HepG2 (cell line): ENCODE measurements around the gene SEC14L5. TPM values are rescaled to one million over a fixed set of nuclear protein-coding genes. Genes with fewer than 3 reads are reported as not detected.
A peak's percentile ranks its signal among the peaks of the same experiment; 100 is the strongest.

Source experiments
- ASH2L ChIP-seq: fragments of 300-600, 200-600 bp; sonication (generic); IDR thresholded peaks from 2 replicates; pipeline ENCODE4 v1.7.0; 2017; ENCODE audit warnings: low read depth, mild to moderate bottlenecking, moderate library complexity, mixed read lengths, low read length; ENCODE audit not compliant: insufficient read length
- ATF4 ChIP-seq, 2 experiments: fragments of 450-650 bp in 1 of 2; sonication (generic) in 1 of 2; formaldehyde crosslinking; IDR thresholded peaks; 2 replicates each; pipeline versions ENCODE4 v1.5.0 to v1.8.0; 2020 to 2022; ENCODE audit warnings: mild to moderate bottlenecking in 1 of 2, missing genetic modification reagents in 1 of 2
- CC2D1A ChIP-seq: sonication (generic); formaldehyde crosslinking; IDR thresholded peaks from 2 replicates; pipeline ENCODE4 v1.8.1; 2023; ENCODE audit warnings: mild to moderate bottlenecking, missing genetic modification reagents
- ELF3 ChIP-seq: IDR thresholded peaks from 2 replicates; pipeline ENCODE4 v1.6.1; 2016; ENCODE audit warnings: missing genetic modification reagents, missing compliant biosample characterization
- ETV5 ChIP-seq: IDR thresholded peaks from 2 replicates; pipeline ENCODE4 v1.6.1; 2018; ENCODE audit warnings: missing biosample characterization, missing genetic modification reagents, inconsistent platforms, borderline replicate concordance
- GABPA ChIP-seq, 2 experiments: IDR thresholded peaks; 2 replicates each; pipeline ENCODE4 v1.6.1; 2011 to 2016; ENCODE audit warnings: low read depth in 2 of 2, low read length in 1 of 2, missing biosample characterization in 1 of 2, missing genetic modification characterization in 1 of 2
- HES4 ChIP-seq: sonication (generic); formaldehyde crosslinking; IDR thresholded peaks from 2 replicates; pipeline ENCODE4 v1.9.0; 2021; ENCODE audit warnings: mild to moderate bottlenecking, missing genetic modification reagents, borderline replicate concordance
- IKZF5 ChIP-seq: IDR thresholded peaks from 2 replicates; pipeline ENCODE4 v1.6.1; 2018; ENCODE audit warnings: missing genetic modification reagents, mild to moderate bottlenecking, missing compliant biosample characterization
- KDM4B ChIP-seq: sonication (generic); formaldehyde crosslinking; IDR thresholded peaks from 2 replicates; pipeline ENCODE4 v1.4.0; 2020; ENCODE audit warnings: missing genetic modification reagents
- MIER3 ChIP-seq: IDR thresholded peaks from 2 replicates; pipeline ENCODE4 v1.6.1; 2016; ENCODE audit warnings: missing compliant biosample characterization, borderline replicate concordance
- NFIB ChIP-seq: sonication (generic); formaldehyde crosslinking; IDR thresholded peaks from 2 replicates; pipeline ENCODE4 v1.9.0; 2021; ENCODE audit warnings: missing genetic modification reagents, mild to moderate bottlenecking, borderline replicate concordance
- RELA ChIP-seq: sonication (generic); formaldehyde crosslinking; IDR thresholded peaks from 2 replicates; pipeline ENCODE4 v1.4.0; 2020; ENCODE audit warnings: missing genetic modification reagents
- RXRA ChIP-seq: sonication (generic); formaldehyde crosslinking; IDR thresholded peaks from 2 replicates; pipeline ENCODE4 v1.5.1; 2020; ENCODE audit warnings: missing genetic modification reagents
- TGIF2 ChIP-seq: IDR thresholded peaks from 2 replicates; pipeline ENCODE4 v1.6.1; 2016; ENCODE audit warnings: control low read depth, missing compliant biosample characterization
- TSC22D2 ChIP-seq: sonication (generic); formaldehyde crosslinking; IDR thresholded peaks from 2 replicates; pipeline ENCODE4 v1.5.1; 2020; ENCODE audit warnings: missing genetic modification reagents, mild to moderate bottlenecking, borderline replicate concordance
- ZMYM3 ChIP-seq: sonication (generic); formaldehyde crosslinking; IDR thresholded peaks from 2 replicates; pipeline ENCODE4 v1.5.1; 2020; ENCODE audit warnings: mild to moderate bottlenecking, missing genetic modification reagents
- ZNF567 ChIP-seq: sonication (generic); formaldehyde crosslinking; IDR thresholded peaks from 2 replicates; pipeline ENCODE4 v1.8.1; 2023; ENCODE audit warnings: mild to moderate bottlenecking, missing genetic modification reagents, borderline replicate concordance
- ZNF576 ChIP-seq: sonication (generic); formaldehyde crosslinking; IDR thresholded peaks from 2 replicates; pipeline ENCODE4 v1.4.0; 2020; ENCODE audit warnings: mild to moderate bottlenecking, missing genetic modification reagents
- ZNF678 ChIP-seq: sonication (generic); formaldehyde crosslinking; IDR thresholded peaks from 2 replicates; pipeline ENCODE4 v1.4.0; 2020; ENCODE audit warnings: mild to moderate bottlenecking, missing genetic modification reagents
- ZSCAN31 ChIP-seq: sonication (generic); formaldehyde crosslinking; IDR thresholded peaks from 2 replicates; pipeline ENCODE4 v1.5.0; 2020; ENCODE audit warnings: low read depth, mild to moderate bottlenecking, missing genetic modification reagents
- polyA plus RNA-seq, 8 experiments: library from polyadenylated mRNA; depleted of rRNA in 3 of 8; stranded (reverse) in 7 of 8; unstranded in 1 of 8; fragments of >200 nt; fragmentation: Illumina TruSeq in 4 of 8; extraction: Trizol in 4 of 8; gene quantifications; 2 replicates each; pipeline versions ENCODE4 v1.2.1 to v1.2.3, GENCODE V29; 2011 to 2016; ENCODE audit warnings: low read depth in 4 of 8, missing spikeins in 1 of 8, mixed read lengths in 1 of 8; ENCODE audit not compliant: insufficient read depth in 1 of 8
- total RNA-seq, 5 experiments: library from RNA; depleted of rRNA; stranded (reverse); fragments of >200 nt; fragmentation: Illumina TruSeq; extraction: Trizol; gene quantifications; 2 replicates each; pipeline ENCODE4 v1.2.3, GENCODE V29; 2016; ENCODE audit warnings: low read depth in 1 of 5
- TF ChIP-seq, protein P1 (sequence below): sonication (generic); formaldehyde crosslinking; IDR thresholded peaks from 2 replicates; pipeline ENCODE4 v1.4.0; 2020; ENCODE audit warnings: missing genetic modification reagents, borderline replicate concordance
- TF ChIP-seq, protein P2 (sequence below): sonication (generic); formaldehyde crosslinking; IDR thresholded peaks from 2 replicates; pipeline ENCODE4 v1.4.0; 2020; ENCODE audit warnings: missing genetic modification reagents

Gene SEC14L5
- total and polyA plus RNA-seq, 2 of the 13 experiments (the other 11 are each of a cell fraction or from before 2014, with no cell fraction given): 0.40 to 0.42 TPM

GRCh38 chr16:4948903-4949766, 9.0 kb upstream of the SEC14L5 start (continued):
- no peak for TF ChIP-seq ATF4 (CRISPR knock-in tag; IDR thresholded peaks at IDR 0.05)
- no peak for TF ChIP-seq ASH2L
- 0 out of 2 replicates have a peak, but pooled peaks have one; percentile 30 for TF ChIP-seq ZSCAN31
- no peak for TF ChIP-seq TSC22D2 (CRISPR knock-in tag)
- TF ChIP-seq NFIB (CRISPR knock-in tag): no peak
- no peak for TF ChIP-seq RELA (CRISPR knock-in tag)
- TF ChIP-seq RXRA (CRISPR knock-in tag): peak; percentile 48; the same call in 1 of the 2 replicates
- TF ChIP-seq TGIF2 (CRISPR knock-in tag): no peak
- TF ChIP-seq ZMYM3: peak; percentile 64
- no peak for TF ChIP-seq CC2D1A
- TF ChIP-seq MIER3 (CRISPR knock-in tag): 0 out of 2 replicates have a peak, but pooled peaks have one; percentile 41
- TF ChIP-seq, protein P1, sequence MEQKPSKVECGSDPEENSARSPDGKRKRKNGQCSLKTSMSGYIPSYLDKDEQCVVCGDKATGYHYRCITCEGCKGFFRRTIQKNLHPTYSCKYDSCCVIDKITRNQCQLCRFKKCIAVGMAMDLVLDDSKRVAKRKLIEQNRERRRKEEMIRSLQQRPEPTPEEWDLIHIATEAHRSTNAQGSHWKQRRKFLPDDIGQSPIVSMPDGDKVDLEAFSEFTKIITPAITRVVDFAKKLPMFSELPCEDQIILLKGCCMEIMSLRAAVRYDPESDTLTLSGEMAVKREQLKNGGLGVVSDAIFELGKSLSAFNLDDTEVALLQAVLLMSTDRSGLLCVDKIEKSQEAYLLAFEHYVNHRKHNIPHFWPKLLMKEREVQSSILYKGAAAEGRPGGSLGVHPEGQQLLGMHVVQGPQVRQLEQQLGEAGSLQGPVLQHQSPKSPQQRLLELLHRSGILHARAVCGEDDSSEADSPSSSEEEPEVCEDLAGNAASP: peak; percentile 52; the same call in 1 of the 2 replicates
- no peak for TF ChIP-seq ZNF567 (CRISPR knock-in tag)
- no peak for TF ChIP-seq ZNF678
- TF ChIP-seq ELF3 (CRISPR knock-in tag): 0 out of 2 replicates have a peak, but pooled peaks have one; percentile 8
- no peak for TF ChIP-seq ZNF576 (CRISPR knock-in tag)
- TF ChIP-seq KDM4B (CRISPR knock-in tag): no peak
- TF ChIP-seq, protein P2, sequence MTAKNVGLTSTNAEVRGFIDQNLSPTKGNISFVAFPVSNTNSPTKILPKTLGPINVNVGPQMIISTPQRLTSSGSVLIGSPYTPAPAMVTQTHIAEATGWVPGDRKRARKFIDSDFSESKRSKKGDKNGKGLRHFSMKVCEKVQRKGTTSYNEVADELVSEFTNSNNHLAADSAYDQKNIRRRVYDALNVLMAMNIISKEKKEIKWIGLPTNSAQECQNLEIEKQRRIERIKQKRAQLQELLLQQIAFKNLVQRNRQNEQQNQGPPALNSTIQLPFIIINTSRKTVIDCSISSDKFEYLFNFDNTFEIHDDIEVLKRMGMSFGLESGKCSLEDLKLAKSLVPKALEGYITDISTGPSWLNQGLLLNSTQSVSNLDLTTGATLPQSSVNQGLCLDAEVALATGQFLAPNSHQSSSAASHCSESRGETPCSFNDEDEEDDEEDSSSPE (CRISPR knock-in tag): no peak
- peak; percentile 34; the same call in 1 of the 2 replicates for TF ChIP-seq ETV5 (CRISPR knock-in tag)
- TF ChIP-seq IKZF5 (CRISPR knock-in tag): 0 out of 2 replicates have a peak, but pooled peaks have one; percentile 42
- TF ChIP-seq HES4 (CRISPR knock-in tag): no peak
- TF ChIP-seq GABPA (IDR thresholded peaks at IDR 0.05; ENCODE audit: low read depth, low read length): no peak
- TF ChIP-seq GABPA (CRISPR knock-in tag; IDR thresholded peaks at IDR 0.05; ENCODE audit: low read depth): no peak
